C4-2B (cell line): ENCODE data around the gene HRH3.

Experiments used
- H3K27ac ChIP-seq: fragments of 450-650 bp; 2 replicates; pipeline ENCODE4 v1.5.1; 2017
- CTCF ChIP-seq: fragments of 450-650 bp; conservative IDR thresholded peaks from 2 replicates; pipeline ENCODE4 v1.5.1; 2017; ENCODE audit warnings: mild to moderate bottlenecking
- ZFX ChIP-seq: fragments of 450-650 bp; IDR thresholded peaks from 2 replicates; pipeline ENCODE4 v1.6.1; 2017

Gene HRH3

GRCh38 chr20:62195075-62195405 is 25.0 kb downstream of the HRH3 start:
- no peak overlapping the region for H3K27ac ChIP-seq
- TF ChIP-seq ZFX (no peak), CTCF (no peak)

DNA sequence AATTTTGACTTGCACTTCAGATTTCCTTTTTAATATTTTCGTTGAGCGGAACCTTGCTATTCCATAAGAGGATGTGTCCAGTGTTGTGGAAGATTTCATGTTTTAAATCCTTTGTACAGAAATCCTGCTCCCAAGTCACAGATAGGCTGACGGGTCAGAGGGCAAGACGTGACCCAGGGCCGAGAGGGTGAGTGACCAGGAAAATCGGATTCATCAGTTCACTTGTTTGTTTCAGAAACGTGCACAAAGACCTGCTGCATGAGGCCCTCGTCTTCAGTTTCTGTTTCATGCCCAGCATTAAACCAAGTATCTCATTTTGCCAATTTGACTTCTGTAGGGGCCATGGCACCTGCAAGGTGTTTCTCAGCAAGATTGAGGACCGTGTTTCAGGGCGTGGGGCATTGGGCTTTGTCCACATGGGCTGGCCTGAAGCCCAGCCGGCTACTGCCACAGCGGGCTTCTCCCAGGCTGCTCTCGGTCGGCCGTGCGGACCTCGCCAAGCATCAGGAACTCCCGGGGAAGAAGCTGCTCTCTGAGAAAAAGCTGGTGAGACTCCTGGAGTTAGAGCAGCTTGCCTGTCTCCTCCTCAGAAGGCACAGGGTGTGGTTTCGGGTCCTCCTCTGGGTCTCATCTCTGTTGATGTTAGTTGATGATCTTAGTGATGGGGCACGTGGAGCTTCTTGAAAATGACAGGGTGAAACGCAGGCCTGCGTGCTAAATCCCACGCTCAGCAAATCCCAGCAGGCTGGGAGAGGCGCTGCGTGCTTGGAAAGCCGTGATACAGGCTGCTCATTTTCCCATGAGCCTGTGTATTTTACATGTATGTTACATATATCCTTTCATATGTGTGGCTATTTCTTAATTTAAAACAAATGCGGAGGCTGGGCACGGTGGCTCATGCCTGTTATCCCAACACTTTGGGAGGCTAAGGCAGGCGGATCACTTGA is 26.7 kb downstream of the HRH3 start:
- TF ChIP-seq ZFX (no peak), CTCF (no peak)
- H3K27ac ChIP-seq, result no peak overlapping the region

DNA sequence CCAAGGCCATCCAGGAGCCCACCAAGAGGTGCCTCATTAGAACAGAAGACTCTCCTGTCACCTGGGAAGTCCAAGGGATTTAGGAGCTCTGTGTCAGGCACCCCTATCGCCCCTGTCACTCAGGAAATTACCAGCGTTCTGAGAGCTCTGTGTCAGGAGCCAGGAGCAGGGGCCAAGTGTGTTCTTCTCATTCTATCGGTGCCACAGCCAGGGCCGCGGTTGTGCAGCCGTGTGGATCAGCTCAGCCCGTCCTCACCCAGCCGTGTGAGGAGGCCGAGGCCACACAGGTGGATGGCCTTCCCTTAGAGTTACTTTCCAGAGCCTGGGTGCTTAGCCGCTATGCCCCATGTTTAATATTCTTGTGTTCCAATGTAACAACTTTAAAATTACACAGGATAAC is 27.4 kb downstream of the HRH3 start:
- TF ChIP-seq ZFX (no peak), CTCF (no peak)
- H3K27ac ChIP-seq, result no peak overlapping the region

- TF ChIP-seq ZFX, result no peak
- no peak for TF ChIP-seq CTCF
- H3K27ac ChIP-seq, result no peak overlapping the region
Measured at GRCh38 chr20:62191781-62192559, 28.1 kb downstream of the HRH3 start.

- no peak overlapping the region for H3K27ac ChIP-seq
Measured at GRCh38 chr20:62190639-62191411, 29.3 kb downstream of the HRH3 start.

More at GRCh38 chr20:62190639-62191411, 29.3 kb downstream of the HRH3 start:
- TF ChIP-seq ZFX (no peak), CTCF (no peak)
